Trophoblast cell (in vitro differentiated cells and primary cell): ENCODE results near the gene CAMK2N2.

ENCODE experiments used
- DNase-seq, 2 donors: peaks; one replicate each; pipeline ENCODE4 v3.0.0-alpha.2; 2016
- H2AFZ ChIP-seq: 2 replicates; pipeline ENCODE4 v1.6.1; 2013; ENCODE audit warnings: low read length, moderate library complexity, mild to moderate bottlenecking; ENCODE audit not compliant: insufficient read depth, poor library complexity
- H2AK5ac ChIP-seq: 2 replicates; pipeline ENCODE4 v1.6.1; 2013; ENCODE audit warnings: mild to moderate bottlenecking, low read length
- H2BK120ac ChIP-seq: 2 replicates; pipeline ENCODE4 v1.6.1; 2013; ENCODE audit warnings: low read length, mild to moderate bottlenecking, moderate library complexity; ENCODE audit not compliant: insufficient read depth, poor library complexity
- H2BK12ac ChIP-seq: 2 replicates; pipeline ENCODE4 v1.6.1; 2013; ENCODE audit warnings: mild to moderate bottlenecking, low read length, moderate library complexity
- H2BK5ac ChIP-seq: 2 replicates; pipeline ENCODE4 v1.6.1; 2013; ENCODE audit warnings: low read length, low read depth, moderate library complexity, mild to moderate bottlenecking; ENCODE audit not compliant: poor library complexity
- H3K14ac ChIP-seq: 2 replicates; pipeline ENCODE4 v1.6.1; 2013; ENCODE audit warnings: mild to moderate bottlenecking, low read length
- H3K18ac ChIP-seq: 2 replicates; pipeline ENCODE4 v1.6.1; 2013; ENCODE audit warnings: mild to moderate bottlenecking, low read length
- H3K23ac ChIP-seq: 2 replicates; pipeline ENCODE4 v1.6.1; 2013; ENCODE audit warnings: low read length
- H3K27ac ChIP-seq: 2 replicates; pipeline ENCODE4 v1.5.1; 2013; ENCODE audit warnings: low read depth, mild to moderate bottlenecking, inconsistent platforms, low read length, moderate library complexity
- H3K27me3 ChIP-seq: 2 replicates; pipeline ENCODE4 v1.6.1; 2013; ENCODE audit warnings: inconsistent platforms, mild to moderate bottlenecking, low read length, moderate library complexity; ENCODE audit not compliant: insufficient read depth
- H3K36me3 ChIP-seq, 2 experiments: 1 replicate in 1 of 2; 2 replicates in 1 of 2; pipeline ENCODE4 v1.6.1; 2013; ENCODE audit warnings: low read length in 2 of 2, mild to moderate bottlenecking in 2 of 2, moderate library complexity in 1 of 2; ENCODE audit not compliant: insufficient read depth in 2 of 2, control insufficient read depth in 1 of 2
- H3K4ac ChIP-seq: 2 replicates; pipeline ENCODE4 v1.6.1; 2013; ENCODE audit warnings: low read depth, mild to moderate bottlenecking, low read length, moderate library complexity
- H3K4me1 ChIP-seq, 2 experiments: 1 replicate in 1 of 2; 2 replicates in 1 of 2; pipeline ENCODE4 v1.6.1; 2013; ENCODE audit warnings: low read length in 2 of 2, mild to moderate bottlenecking in 2 of 2, moderate library complexity in 1 of 2; ENCODE audit not compliant: insufficient read depth in 2 of 2, control insufficient read depth in 1 of 2
- H3K4me2 ChIP-seq: 2 replicates; pipeline ENCODE4 v1.6.1; 2013; ENCODE audit warnings: inconsistent platforms, mild to moderate bottlenecking, low read length, moderate library complexity
- H3K4me3 ChIP-seq: 2 replicates; pipeline ENCODE4 v1.5.1; 2013; ENCODE audit warnings: mild to moderate bottlenecking, low read depth, low read length, inconsistent platforms
- H3K79me1 ChIP-seq: one replicate; pipeline ENCODE4 v1.6.1; 2013; ENCODE audit warnings: low read length
- H3K79me2 ChIP-seq: 2 replicates; pipeline ENCODE4 v1.6.1; 2013; ENCODE audit warnings: low read length, mild to moderate bottlenecking; ENCODE audit not compliant: control insufficient read depth, insufficient read depth, poor library complexity
- H3K9ac ChIP-seq: 2 replicates; pipeline ENCODE4 v1.6.1; 2013; ENCODE audit warnings: mild to moderate bottlenecking, low read length
- H3K9me3 ChIP-seq: 2 replicates; pipeline ENCODE4 v1.6.1; 2013; ENCODE audit warnings: low read depth, mild to moderate bottlenecking, control low read depth, inconsistent platforms, low read length; ENCODE audit not compliant: insufficient read depth
- H4K12ac ChIP-seq: 2 replicates; pipeline ENCODE4 v1.6.1; 2013; ENCODE audit warnings: low read depth, mild to moderate bottlenecking, low read length, moderate library complexity
- H4K8ac ChIP-seq: 2 replicates; pipeline ENCODE4 v1.6.1; 2013; ENCODE audit warnings: low read depth, mild to moderate bottlenecking, low read length, moderate library complexity
- H4K91ac ChIP-seq: one replicate; pipeline ENCODE4 v1.6.1; 2013; ENCODE audit warnings: low read depth, mild to moderate bottlenecking, low read length, moderate library complexity
- WGBS: extraction: QIAGEN DNeasy Blood & Tissue Kit; methylation state at CpG from one replicate; pipeline ENCODE4 v1.1.7; 2013; ENCODE audit warnings: missing lambda C conversion rate; ENCODE audit not compliant: insufficient read length, insufficient coverage; ENCODE audit errors: extremely low coverage; 5-methylcytosine and 5-hydroxymethylcytosine counted together

The CAMK2N2 gene

DNA sequence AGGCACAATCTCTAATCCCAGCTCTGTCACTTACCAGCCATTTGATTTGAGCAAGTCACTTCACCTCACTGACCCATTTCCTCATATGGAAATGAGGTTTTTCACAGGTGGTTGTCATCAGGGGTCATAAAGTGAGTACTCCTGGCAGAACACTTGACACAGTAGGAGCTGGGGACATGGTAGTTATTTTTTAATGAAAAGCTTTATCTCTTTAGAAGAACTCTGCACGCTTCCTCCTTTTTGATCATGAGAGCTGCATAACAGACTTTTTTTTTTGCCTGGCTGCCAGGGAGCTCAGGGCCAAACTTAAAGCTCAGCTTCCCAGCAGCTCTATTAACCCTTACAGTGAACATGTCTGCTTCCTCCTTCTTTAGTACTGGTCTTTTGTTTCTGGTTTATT, 23.5 kb downstream of the CAMK2N2 start:
- Histone ChIP-seq H3K9ac (no peak overlapping the region), H3K79me2 (no peaks in the 10 kb centered on the region), H4K91ac (no peak overlapping the region), H3K79me1 (no peaks in the 10 kb centered on the region), H3K27me3 (peaks cover 2% of the 10 kb centered on the region), H3K9me3 (no peaks in the 10 kb centered on the region), H3K4me2 (no peak overlapping the region), H2BK5ac (no peak overlapping the region), H3K36me3 (peaks cover 7 to 9% of the 10 kb centered on the region in 2 experiments), H3K14ac (no peak overlapping the region), H2BK120ac (no peak overlapping the region), H3K4ac (no peak overlapping the region), H3K23ac (no peak overlapping the region), H2BK12ac (no peak overlapping the region), H3K4me1 (no peaks in the 10 kb centered on the region), H3K18ac (no peak overlapping the region), H2AFZ (no peak overlapping the region), H3K27ac (no peak overlapping the region), H2AK5ac (no peak overlapping the region), H3K4me3 (no peak overlapping the region), H4K12ac (no peak overlapping the region), H4K8ac (no peak overlapping the region)
- DNase-seq: no peak
- no CpG with 5 or more reads among the region's 1 CpG for WGBS

DNA sequence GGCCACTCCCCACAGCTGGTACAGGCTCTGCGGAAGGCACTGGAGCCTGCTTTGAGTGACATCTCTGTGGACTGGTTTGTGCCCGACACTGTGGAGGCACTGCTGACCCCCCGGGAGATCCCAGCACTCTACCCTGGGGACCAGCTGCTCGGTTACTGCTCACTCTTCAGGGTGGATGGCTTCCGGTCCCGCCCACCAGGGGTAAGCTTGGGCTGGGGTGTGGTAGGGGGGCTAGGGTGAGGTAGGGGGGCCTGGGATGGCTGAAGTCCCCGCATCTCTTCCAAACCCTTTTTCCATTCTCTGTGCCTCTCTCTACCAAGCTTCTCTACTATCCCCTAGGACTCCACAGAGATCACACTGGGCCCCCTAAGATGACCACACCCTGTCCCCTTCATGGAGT, 24.1 kb downstream of the CAMK2N2 start:
- Histone ChIP-seq H3K79me1 (no peaks in the 10 kb centered on the region), H3K36me3 (peaks cover under 1 to 3% of the 10 kb centered on the region in 2 experiments), H3K4ac (no peak overlapping the region), H4K91ac (no peak overlapping the region), H2AK5ac (no peak overlapping the region), H3K79me2 (no peaks in the 10 kb centered on the region), H3K23ac (no peak overlapping the region), H3K27me3 (peaks cover 7% of the 10 kb centered on the region), H2BK120ac (no peak overlapping the region), H3K9ac (no peak overlapping the region), H2AFZ (no peak overlapping the region), H3K4me1 (no peaks in the 10 kb centered on the region), H3K18ac (no peak overlapping the region), H4K12ac (no peak overlapping the region), H3K4me2 (no peak overlapping the region), H3K14ac (no peak overlapping the region), H2BK12ac (no peak overlapping the region), H3K4me3 (no peak overlapping the region), H3K27ac (no peak overlapping the region), H2BK5ac (no peak overlapping the region), H4K8ac (no peak overlapping the region), H3K9me3 (no peaks in the 10 kb centered on the region)
- DNase-seq: no peak
- WGBS: no CpG with 5 or more reads among the region's 7 CpGs

DNA sequence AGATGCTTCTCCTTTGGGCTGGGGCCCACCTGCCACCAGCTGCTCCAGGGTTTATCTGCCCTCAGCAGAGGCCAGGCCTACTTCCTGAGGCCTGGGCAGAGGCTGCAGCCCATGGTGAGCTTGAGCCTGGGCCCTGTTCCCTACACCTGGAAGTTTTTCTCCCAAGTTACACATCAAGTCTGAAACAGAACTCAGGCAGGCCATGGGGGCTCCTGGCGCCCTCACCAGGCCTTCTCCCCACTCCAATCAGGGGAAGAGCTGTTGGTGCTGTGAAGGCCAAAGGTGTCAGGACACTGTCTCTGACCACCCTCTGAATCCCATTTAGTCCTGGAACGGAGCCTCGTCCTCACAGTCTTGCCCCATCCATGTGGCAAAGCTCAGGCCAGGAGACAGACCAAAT, 24.7 kb downstream of the CAMK2N2 start:
- H3K18ac ChIP-seq: no peak overlapping the region
- H4K91ac ChIP-seq: no peak overlapping the region
- H3K27ac ChIP-seq: no peak overlapping the region
- H3K4me2 ChIP-seq: no peak overlapping the region
- H3K23ac ChIP-seq: no peak overlapping the region
- no peak overlapping the region for H3K14ac ChIP-seq
- H3K9me3 ChIP-seq: no peaks in the 10 kb centered on the region
- H3K4ac ChIP-seq: no peak overlapping the region
- WGBS: no CpG with 5 or more reads among the region's 3 CpGs
- H2BK120ac ChIP-seq: no peak overlapping the region
- H2BK5ac ChIP-seq: no peak overlapping the region
- no peak for DNase-seq
- H2BK12ac ChIP-seq: no peak overlapping the region
- H3K36me3 ChIP-seq: no peaks in the 10 kb centered on the region
- no peak overlapping the region for H3K4me3 ChIP-seq
- no peak overlapping the region for H3K9ac ChIP-seq
- H3K27me3 ChIP-seq: peaks cover 13% of the 10 kb centered on the region
- H3K79me1 ChIP-seq: no peaks in the 10 kb centered on the region
- no peaks in the 10 kb centered on the region for H3K79me2 ChIP-seq
- no peak overlapping the region for H4K8ac ChIP-seq
- no peak overlapping the region for H2AFZ ChIP-seq
- H3K4me1 ChIP-seq: no peaks in the 10 kb centered on the region
- no peak overlapping the region for H4K12ac ChIP-seq
- H2AK5ac ChIP-seq: no peak overlapping the region

DNA sequence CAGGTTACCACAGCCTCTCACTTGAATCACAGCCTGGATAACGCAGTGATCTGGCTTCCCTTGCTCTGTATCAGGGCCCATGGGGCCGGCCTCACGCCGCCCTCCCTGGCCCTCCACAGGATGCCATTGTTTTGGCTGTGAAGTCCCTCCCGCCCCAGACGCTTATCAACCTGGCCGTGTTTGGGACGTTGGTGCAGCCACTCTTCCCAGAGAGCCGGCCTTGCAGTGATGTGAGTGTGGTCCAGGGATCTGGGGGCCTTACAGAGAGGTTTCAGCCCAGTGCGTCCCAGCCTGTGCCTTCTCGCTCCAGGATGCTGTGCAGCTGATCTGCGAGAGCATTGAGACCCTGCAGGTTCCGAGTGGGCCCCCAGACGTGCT, 25.3 kb downstream of the CAMK2N2 start:
- no peak overlapping the region for H2AFZ ChIP-seq
- H2BK120ac ChIP-seq: no peak overlapping the region
- no peaks in the 10 kb centered on the region for H3K79me1 ChIP-seq
- H3K36me3 ChIP-seq: no peaks in the 10 kb centered on the region
- no peak overlapping the region for H2AK5ac ChIP-seq
- H3K9ac ChIP-seq: no peak overlapping the region
- H4K12ac ChIP-seq: no peak overlapping the region
- DNase-seq: no peak
- H3K4ac ChIP-seq: no peak overlapping the region
- H3K18ac ChIP-seq: no peak overlapping the region
- H3K4me2 ChIP-seq: no peak overlapping the region
- H3K14ac ChIP-seq: no peak overlapping the region
- H3K9me3 ChIP-seq: no peaks in the 10 kb centered on the region
- H3K27ac ChIP-seq: no peak overlapping the region
- no peak overlapping the region for H4K91ac ChIP-seq
- H2BK12ac ChIP-seq: no peak overlapping the region
- no peaks in the 10 kb centered on the region for H3K79me2 ChIP-seq
- H4K8ac ChIP-seq: no peak overlapping the region
- H3K23ac ChIP-seq: no peak overlapping the region
- H2BK5ac ChIP-seq: no peak overlapping the region
- H3K4me3 ChIP-seq: no peak overlapping the region
- H3K4me1 ChIP-seq: no peaks in the 10 kb centered on the region
- WGBS: no CpG with 5 or more reads among the region's 14 CpGs
- H3K27me3 ChIP-seq: peaks cover 19% of the 10 kb centered on the region
